A673 (cell line): Measurements from ENCODE around the gene NUP210L.

Experiments used
- CTCF ChIP-seq: fragments of 300-800, 200-600 bp; sonication (generic); conservative IDR thresholded peaks from 2 replicates; pipeline ENCODE4 v1.5.1; 2017; ENCODE audit warnings: low read depth, mild to moderate bottlenecking, antibody characterized with exemption, low read length, moderate library complexity, mixed read lengths
- EZH2 ChIP-seq: fragments of 200-600 bp; sonication (generic); IDR thresholded peaks from 2 replicates; pipeline ENCODE4 v1.6.1; 2017; ENCODE audit warnings: borderline replicate concordance, low read depth, mild to moderate bottlenecking, mixed read lengths, antibody characterized with exemption, low read length; ENCODE audit not compliant: poor library complexity, severe bottlenecking

- TF ChIP-seq CTCF = no peak
- no peak for TF ChIP-seq EZH2
Measured at GRCh38 chr1:154170547-154171222, 15.8 kb upstream of the NUP210L start.
